ENCODE results near the gene ADH7.

ADH7 gene

DNA sequence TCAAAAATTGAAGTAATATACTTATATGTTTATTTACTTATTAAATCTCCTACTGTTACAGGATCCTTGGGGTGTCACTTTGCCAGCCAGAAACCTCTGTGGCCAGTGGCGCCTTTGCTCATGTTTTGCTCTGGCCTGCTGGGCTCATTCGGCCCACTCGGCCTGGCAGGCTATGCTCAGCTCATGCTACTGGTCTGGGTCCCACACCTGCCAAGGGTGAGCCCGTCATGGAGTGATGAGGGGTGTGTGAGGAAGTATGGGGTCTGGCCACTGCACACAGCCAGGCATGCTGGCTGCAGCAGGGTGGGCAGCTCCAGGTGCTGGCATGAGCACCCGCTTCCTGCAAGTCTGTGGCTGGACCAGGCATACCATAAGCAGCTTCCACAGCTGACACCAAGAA is 25.1 kb downstream of the ADH7 start:
- ChIA-PET POLR2A (no interaction called here), CTCF (no interaction called here)
- Histone ChIP-seq H3K4me1 (ENCODE audit: control insufficient read depth, insufficient read depth, low read length) (no peaks in the 10 kb centered on the region), H3K9me3 (ENCODE audit: control insufficient read depth, insufficient read depth, low read depth, low read length) (no peaks in the 10 kb centered on the region), H3K4me3 (ENCODE audit: low read depth, low read length) (no peak overlapping the region), H3K27ac (ENCODE audit: extremely low read depth, low read depth, low read length) (no peak overlapping the region), H3K36me3 (ENCODE audit: control insufficient read depth in 2 of 2, insufficient read depth in 1 of 2, low read length in 2 of 2) (no peaks in the 10 kb centered on the region)
- TF ChIP-seq ZNF514 (tag by site-specific recombination; IDR thresholded peaks at IDR 0.05): no peak
- TF ChIP-seq ZBTB17 (tag by site-specific recombination; IDR thresholded peaks at IDR 0.05): no peak
- TF ChIP-seq, protein P1, sequence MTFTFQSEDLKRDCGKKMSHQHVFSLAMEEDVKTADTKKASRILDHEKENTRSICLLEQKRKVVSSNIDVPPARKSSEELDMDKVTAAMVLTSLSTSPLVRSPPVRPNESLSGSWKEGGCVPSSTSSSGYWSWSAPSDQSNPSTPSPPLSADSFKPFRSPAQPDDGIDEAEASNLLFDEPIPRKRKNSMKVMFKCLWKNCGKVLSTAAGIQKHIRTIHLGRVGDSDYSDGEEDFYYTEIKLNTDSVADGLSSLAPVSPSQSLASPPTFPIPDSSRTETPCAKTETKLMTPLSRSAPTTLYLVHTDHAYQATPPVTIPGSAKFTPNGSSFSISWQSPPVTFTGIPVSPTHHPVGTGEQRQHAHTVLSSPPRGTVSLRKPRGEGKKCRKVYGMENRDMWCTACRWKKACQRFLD (tag by site-specific recombination; IDR thresholded peaks at IDR 0.05): no peak
- no peak for TF ChIP-seq TSHZ1 (tag by site-specific recombination; IDR thresholded peaks at IDR 0.05; ENCODE audit: borderline replicate concordance)
- TF ChIP-seq ZNF24 (tag by site-specific recombination; IDR thresholded peaks at IDR 0.05): no peak
- no peak for TF ChIP-seq GLI2 (tag by site-specific recombination; IDR thresholded peaks at IDR 0.05; ENCODE audit: borderline replicate concordance, low read depth)
- no peak for TF ChIP-seq ZNF639 (tag by site-specific recombination; IDR thresholded peaks at IDR 0.05)
- no peak for TF ChIP-seq ZNF488 (tag by site-specific recombination; IDR thresholded peaks at IDR 0.05)

- no peaks in the 10 kb centered on the region for H3K4me1 ChIP-seq (ENCODE audit: control insufficient read depth, insufficient read depth, low read length)
- H3K4me3 ChIP-seq (ENCODE audit: low read depth, low read length): no peak overlapping the region
- ChIA-PET CTCF (no interaction called here), POLR2A (no interaction called here)
- H3K36me3 ChIP-seq (ENCODE audit: control insufficient read depth in 2 of 2, insufficient read depth in 1 of 2, low read length in 2 of 2): no peaks in the 10 kb centered on the region
- no peak overlapping the region for H3K27ac ChIP-seq (ENCODE audit: extremely low read depth, low read depth, low read length)
- TF ChIP-seq ZNF132 (tag by site-specific recombination; IDR thresholded peaks at IDR 0.05; ENCODE audit: borderline replicate concordance): no peak
- no peak for TF ChIP-seq ZNF513 (tag by site-specific recombination; IDR thresholded peaks at IDR 0.05)
- TF ChIP-seq ZNF174 (tag by site-specific recombination; IDR thresholded peaks at IDR 0.05): no peak
- no peak for TF ChIP-seq ZNF580 (tag by site-specific recombination; IDR thresholded peaks at IDR 0.05)
- TF ChIP-seq ZNF2 (tag by site-specific recombination; IDR thresholded peaks at IDR 0.05): no peak
- no peak for TF ChIP-seq SP2 (tag by site-specific recombination; IDR thresholded peaks at IDR 0.05)
- no peak for TF ChIP-seq ZNF248 (tag by site-specific recombination; IDR thresholded peaks at IDR 0.05)
- no peak for TF ChIP-seq ZNF558 (tag by site-specific recombination; IDR thresholded peaks at IDR 0.05)
- TF ChIP-seq MYNN (tag by site-specific recombination; IDR thresholded peaks at IDR 0.05; ENCODE audit: borderline replicate concordance): no peak
- TF ChIP-seq, protein P2, sequence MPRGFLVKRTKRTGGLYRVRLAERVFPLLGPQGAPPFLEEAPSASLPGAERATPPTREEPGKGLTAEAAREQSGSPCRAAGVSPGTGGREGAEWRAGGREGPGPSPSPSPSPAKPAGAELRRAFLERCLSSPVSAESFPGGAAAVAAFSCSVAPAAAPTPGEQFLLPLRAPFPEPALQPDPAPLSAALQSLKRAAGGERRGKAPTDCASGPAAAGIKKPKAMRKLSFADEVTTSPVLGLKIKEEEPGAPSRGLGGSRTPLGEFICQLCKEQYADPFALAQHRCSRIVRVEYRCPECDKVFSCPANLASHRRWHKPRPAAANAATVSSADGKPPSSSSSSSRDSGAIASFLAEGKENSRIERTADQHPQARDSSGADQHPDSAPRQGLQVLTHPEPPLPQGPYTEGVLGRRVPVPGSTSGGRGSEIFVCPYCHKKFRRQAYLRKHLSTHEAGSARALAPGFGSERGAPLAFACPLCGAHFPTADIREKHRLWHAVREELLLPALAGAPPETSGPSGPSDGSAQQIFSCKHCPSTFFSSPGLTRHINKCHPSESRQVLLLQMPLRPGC (tag by site-specific recombination; IDR thresholded peaks at IDR 0.05): no peak
- TF ChIP-seq ZNF747 (tag by site-specific recombination; IDR thresholded peaks at IDR 0.05): no peak
- no peak for TF ChIP-seq ZNF596 (tag by site-specific recombination; IDR thresholded peaks at IDR 0.05)
- no peak for TF ChIP-seq ZNF133 (tag by site-specific recombination; IDR thresholded peaks at IDR 0.05)
- no peak for TF ChIP-seq ZNF555 (tag by site-specific recombination; conservative IDR thresholded peaks at IDR 0.05)
- no peak for TF ChIP-seq SP3 (tag by site-specific recombination; IDR thresholded peaks at IDR 0.05)
- no peaks in the 10 kb centered on the region for H3K9me3 ChIP-seq (ENCODE audit: control insufficient read depth, insufficient read depth, low read depth, low read length)
Measured at GRCh38 chr4:99408346-99408745, 26.8 kb downstream of the ADH7 start.
